CD4-positive, alpha-beta T cell treated with Interleukin-15 for 4 hours (primary cell): ENCODE measurements around the gene GJA4.

Experiments used
- DNase-seq: peaks from one replicate; pipeline ENCODE4 v3.0.0-alpha.2; 2020; ENCODE audit warnings: low spot score

GJA4 gene

GRCh38 chr1:34839526-34840305 is 46.9 kb downstream of the GJA4 start:
- DNase-seq, result no peak

DNA sequence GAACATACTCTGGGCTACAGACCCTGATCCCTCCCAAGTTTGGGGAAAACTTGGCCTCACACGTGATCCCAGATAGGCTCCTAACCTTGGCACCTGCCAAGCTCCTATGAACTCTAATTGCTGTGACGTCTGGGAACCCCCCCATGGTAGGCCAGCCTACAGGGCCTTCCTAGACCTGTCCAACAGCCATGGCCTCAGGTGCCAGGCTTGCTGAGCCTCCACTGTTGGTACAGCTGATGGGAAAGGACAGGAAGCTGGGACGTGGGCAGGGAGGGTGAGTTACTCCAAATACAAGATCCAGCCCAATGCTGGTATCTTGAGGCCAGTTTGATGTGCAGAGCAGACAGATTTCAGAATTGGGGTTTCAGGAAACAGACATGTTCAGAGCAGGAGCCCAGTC is 47.6 kb downstream of the GJA4 start:
- no peak for DNase-seq

- DNase-seq, result no peak
These were observed 49.3 kb downstream of the GJA4 start for GRCh38 chr1:34842073-34842472.

GRCh38 chr1:34842952-34843371 is 50.2 kb downstream of the GJA4 start:
- no peak for DNase-seq

DNA sequence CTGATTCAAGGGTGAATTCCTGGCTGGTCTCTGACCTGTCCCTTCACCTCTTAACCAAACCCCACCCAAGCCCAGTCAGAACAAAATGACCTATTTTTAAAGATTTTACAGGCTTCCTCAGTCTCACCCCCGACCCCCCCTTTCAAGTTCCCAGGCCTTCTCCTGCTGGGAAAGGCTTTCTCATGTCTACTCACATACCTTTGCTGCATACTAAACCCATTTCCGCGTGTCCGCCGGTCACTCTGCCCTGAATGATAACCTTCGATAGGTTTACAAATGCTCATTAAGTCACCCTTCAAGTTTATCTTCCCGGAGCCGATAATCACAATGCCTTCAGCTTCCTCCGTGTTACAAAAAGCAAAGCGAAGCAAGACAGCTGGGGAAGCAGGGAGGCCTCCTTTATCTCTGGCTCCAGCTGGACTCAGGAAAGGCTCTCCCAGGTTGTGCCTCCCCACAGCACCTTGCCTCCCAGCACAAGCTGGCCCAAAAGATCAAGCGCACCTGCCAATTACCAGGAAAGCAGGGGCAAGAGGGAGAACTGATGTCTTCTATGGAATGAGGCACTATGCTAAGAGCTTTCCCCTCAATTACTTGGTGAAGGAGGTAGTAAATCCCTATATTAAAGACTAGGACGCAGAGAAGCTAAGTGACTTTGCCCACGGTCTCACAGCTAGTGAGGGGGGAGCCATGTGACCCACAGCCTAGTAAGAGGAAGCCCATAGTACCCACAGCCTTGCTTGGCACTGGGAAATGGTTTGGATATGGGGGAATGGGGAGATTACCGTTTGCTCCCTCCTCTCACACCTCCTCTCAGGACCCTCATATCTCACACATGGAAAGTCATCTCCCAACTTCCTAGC is 50.8 kb downstream of the GJA4 start:
- DNase-seq, result no peak

GRCh38 chr1:34844252-34844634 is 51.4 kb downstream of the GJA4 start:
- DNase-seq, result no peak
